Upper lobe of left lung (tissue), 4 donors: ENCODE measurements around the gene TNFRSF18.

Experiments
- POLR2A ChIP-seq, 4 donors: fragments of 450-650 bp; IDR thresholded peaks; one replicate each; pipeline ENCODE4 v1.5.1; 2016 to 2017; ENCODE audit warnings: antibody characterized with exemption in 4 of 4, mild to moderate bottlenecking in 2 of 4
- POLR2AphosphoS5 ChIP-seq, 2 donors: sonication (generic); formaldehyde crosslinking; IDR thresholded peaks; one replicate each; pipeline ENCODE4 v1.5.1; 2017; ENCODE audit warnings: antibody characterized with exemption in 2 of 2

GRCh38 chr1:1173061-1173792, 33.2 kb downstream of the TNFRSF18 start:
- TF ChIP-seq POLR2AphosphoS5 (IDR thresholded peaks at IDR 0.05) (no peak), POLR2A (IDR thresholded peaks at IDR 0.05) (no peak)
